ENCODE results near the gene SCARF1. TPM values are rescaled to one million over a fixed set of nuclear protein-coding genes. Genes with fewer than 3 reads are reported as not detected.

SCARF1 gene
- total RNA-seq, 1 donor from 2014 or later = 11.2 TPM

- intact Hi-C loops (cut with DNase I) = no loop called here
- ATAC-seq (ENCODE audit: poor library complexity) (no peak), DNase-seq (no peak)
These were observed 8.7 kb downstream of the SCARF1 start for GRCh38 chr17:1636732-1637285.

GRCh38 chr17:1635675-1636465 lies 9.7 kb downstream of the SCARF1 start:
- intact Hi-C loops (cut with DNase I) = no loop called here
- DNase-seq = no peak
- no peak for ATAC-seq (ENCODE audit: poor library complexity)

GRCh38 chr17:1634841-1635650 lies 10.5 kb downstream of the SCARF1 start:
- DNase-seq = no peak
- intact Hi-C loops (cut with DNase I) = no loop called here
- ATAC-seq (ENCODE audit: poor library complexity) = no peak

GRCh38 chr17:1630662-1631061 lies 14.9 kb downstream of the SCARF1 start:
- intact Hi-C loops (cut with DNase I) = no loop called here
- ATAC-seq (ENCODE audit: poor library complexity) (no peak), DNase-seq (no peak)

- intact Hi-C loops (cut with DNase I) = loop anchor here (1.0 kb wide), 1 partner anchor 55 kb away; no protein-coding TSS in a partner anchor
- ATAC-seq (ENCODE audit: poor library complexity) = peak; percentile 19
- DNase-seq = peak; percentile 79
These were observed 15.8 kb downstream of the SCARF1 start for GRCh38 chr17:1629504-1630310.

- peak; percentile 96 for DNase-seq
- peak; percentile 91 for ATAC-seq (ENCODE audit: poor library complexity)
- intact Hi-C loops (cut with DNase I) = loop anchor here (1.0 kb wide), 1 partner anchor 55 kb away; no protein-coding TSS in a partner anchor
These were observed 16.6 kb downstream of the SCARF1 start for GRCh38 chr17:1628856-1629503.

GRCh38 chr17:1627982-1628855 lies 17.3 kb downstream of the SCARF1 start, which contains the start of gene SLC43A2:
Gene SLC43A2 (minus strand): TSS chr17:1628834. CDS start chr17:1627874, 960 bp downstream.
- intact Hi-C loops (cut with DNase I) = no loop called here
- ATAC-seq (ENCODE audit: poor library complexity) (peak; percentile 92), DNase-seq (peak; percentile 90)

GRCh38 chr17:1627182-1627981 lies 18.1 kb downstream of the SCARF1 start:
- no peak for DNase-seq
- no peak for ATAC-seq (ENCODE audit: poor library complexity)
- intact Hi-C loops (cut with DNase I) = no loop called here

GRCh38 chr17:1626333-1626732 lies 19.2 kb downstream of the SCARF1 start:
- ATAC-seq (ENCODE audit: poor library complexity) (no peak), DNase-seq (no peak)
- intact Hi-C loops (cut with DNase I) = no loop called here

GRCh38 chr17:1625581-1625980 lies 20.0 kb downstream of the SCARF1 start:
- intact Hi-C loops (cut with DNase I) = no loop called here
- no peak for DNase-seq
- ATAC-seq (ENCODE audit: poor library complexity) = no peak

GRCh38 chr17:1625053-1625452 lies 20.5 kb downstream of the SCARF1 start:
- intact Hi-C loops (cut with DNase I) = no loop called here
- DNase-seq (no peak), ATAC-seq (ENCODE audit: poor library complexity) (no peak)

GRCh38 chr17:1624650-1625049 lies 20.9 kb downstream of the SCARF1 start:
- DNase-seq (no peak), ATAC-seq (ENCODE audit: poor library complexity) (no peak)
- intact Hi-C loops (cut with DNase I) = no loop called here

GRCh38 chr17:1623057-1623630 lies 22.4 kb downstream of the SCARF1 start:
- no peak for ATAC-seq (ENCODE audit: poor library complexity)
- no peak for DNase-seq
- intact Hi-C loops (cut with DNase I) = no loop called here

GRCh38 chr17:1621273-1621954 lies 24.1 kb downstream of the SCARF1 start:
- intact Hi-C loops (cut with DNase I) = no loop called here
- DNase-seq = no peak
- no peak for ATAC-seq (ENCODE audit: poor library complexity)

GRCh38 chr17:1620486-1620885 lies 25.0 kb downstream of the SCARF1 start:
- intact Hi-C loops (cut with DNase I) = no loop called here
- no peak for DNase-seq
- no peak for ATAC-seq (ENCODE audit: poor library complexity)
